ENCODE results near the gene TM4SF4.

Gene TM4SF4

DNA sequence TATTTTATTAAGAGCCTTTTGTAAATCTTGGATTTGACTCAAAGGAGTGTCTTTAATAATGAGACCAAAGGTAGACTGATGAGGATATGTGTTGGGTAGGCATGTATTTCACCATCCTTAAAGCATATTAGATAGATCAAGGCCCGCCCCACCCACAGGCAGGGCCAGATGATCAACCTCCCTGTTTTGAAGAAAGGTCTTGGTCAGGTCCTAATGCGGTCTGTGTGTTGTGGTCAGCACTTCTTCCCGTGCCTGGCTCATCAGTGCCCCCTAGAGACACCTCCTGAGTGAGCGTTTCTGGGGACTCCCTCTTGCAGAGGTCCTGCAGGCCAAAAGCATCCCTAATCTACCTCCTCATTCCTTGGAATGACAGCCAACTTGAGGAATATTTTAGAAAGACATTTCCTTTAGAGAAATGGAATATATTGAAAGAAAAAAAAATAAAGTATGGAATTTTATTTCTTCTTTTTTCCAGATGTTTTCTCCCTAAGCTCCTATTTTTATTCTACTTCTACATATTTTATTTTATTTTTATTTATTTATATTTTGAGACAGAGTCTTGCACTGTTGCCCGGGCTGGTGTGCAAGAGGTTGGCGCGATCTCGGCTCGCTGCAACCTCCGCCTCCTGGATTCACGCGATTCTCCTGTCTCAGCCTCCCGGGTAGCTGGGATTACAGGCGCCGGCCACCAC is 6.0 kb downstream of the TM4SF4 start:
- Histone ChIP-seq H3K36me3 (ENCODE audit: control insufficient read depth in 1 of 2, insufficient read depth in 2 of 2, low read length in 2 of 2) (no peaks in the 10 kb centered on the region), H3K27ac (ENCODE audit: low read depth, low read length) (no peak overlapping the region), H3K9ac (ENCODE audit: low read depth in 1 of 2, low read length in 2 of 2) (peak overlapping the region in 1 of 2 donors; percentile 33), H3K4me1 (ENCODE audit: control insufficient read depth in 1 of 2, insufficient read depth in 2 of 2, low read length in 2 of 2) (peaks cover 3 to 8% of the 10 kb centered on the region in 2 donors), H3K4me3 (ENCODE audit: low read depth in 1 of 2, low read length in 2 of 2) (peak overlapping the region in 1 of 2 donors; percentile 2), H3K27me3 (ENCODE audit: control insufficient read depth in 1 of 2, insufficient read depth in 2 of 2, low read length in 2 of 2) (no peaks in the 10 kb centered on the region), H3K9me3 (ENCODE audit: control insufficient read depth in 1 of 2, low read length in 2 of 2) (no peaks in the 10 kb centered on the region)

DNA sequence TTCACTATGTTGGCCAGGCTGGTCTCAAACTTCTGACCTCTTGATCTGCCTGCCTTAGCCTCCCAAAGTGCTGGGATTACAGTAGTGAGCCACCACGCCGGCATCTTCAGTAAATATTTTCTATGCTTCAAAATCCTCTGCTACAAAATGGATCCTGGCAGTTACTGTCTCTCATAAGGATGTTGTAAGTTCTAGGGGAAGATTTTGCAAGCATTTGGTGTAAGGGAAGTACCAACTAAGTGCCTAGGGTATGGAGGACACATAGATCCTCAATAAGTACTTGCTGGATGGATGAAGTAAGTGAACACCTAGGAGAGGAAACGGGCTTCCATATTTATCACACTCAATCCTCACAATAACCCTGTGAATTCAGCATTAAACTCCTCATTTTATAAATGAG is 6.6 kb downstream of the TM4SF4 start:
- H3K36me3 ChIP-seq (ENCODE audit: control insufficient read depth in 1 of 2, insufficient read depth in 2 of 2, low read length in 2 of 2): no peaks in the 10 kb centered on the region
- H3K27ac ChIP-seq (ENCODE audit: low read depth, low read length): no peak overlapping the region
- peaks cover 3 to 8% of the 10 kb centered on the region in 2 donors for H3K4me1 ChIP-seq (ENCODE audit: control insufficient read depth in 1 of 2, insufficient read depth in 2 of 2, low read length in 2 of 2)
- H3K9me3 ChIP-seq (ENCODE audit: control insufficient read depth in 1 of 2, low read length in 2 of 2): no peaks in the 10 kb centered on the region
- no peaks in the 10 kb centered on the region for H3K27me3 ChIP-seq (ENCODE audit: control insufficient read depth in 1 of 2, insufficient read depth in 2 of 2, low read length in 2 of 2)
- H3K4me3 ChIP-seq (ENCODE audit: low read depth in 1 of 2, low read length in 2 of 2): no peak overlapping the region
- H3K9ac ChIP-seq (ENCODE audit: low read depth in 1 of 2, low read length in 2 of 2): no peak overlapping the region

DNA sequence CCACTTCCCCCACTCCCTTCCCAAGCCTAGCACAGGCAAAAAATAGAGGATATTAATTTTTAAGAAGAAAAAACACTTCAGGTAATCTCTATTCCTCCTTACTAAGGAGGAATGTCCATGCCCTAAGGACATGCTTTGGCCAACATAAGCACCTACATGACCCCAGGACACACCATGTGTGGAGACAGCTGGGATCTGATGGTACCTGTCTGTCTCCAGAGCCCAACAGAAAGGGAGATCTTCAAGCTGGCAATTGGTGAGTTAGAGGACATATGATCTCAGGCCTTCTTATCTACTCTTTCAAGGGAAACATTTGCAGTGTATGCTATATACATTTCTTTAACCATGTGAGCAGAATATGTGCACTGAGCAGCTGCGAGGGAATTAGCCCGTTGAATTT is 7.0 kb downstream of the TM4SF4 start:
- no peaks in the 10 kb centered on the region for H3K27me3 ChIP-seq (ENCODE audit: control insufficient read depth in 1 of 2, insufficient read depth in 2 of 2, low read length in 2 of 2)
- no peak overlapping the region for H3K9ac ChIP-seq (ENCODE audit: low read depth in 1 of 2, low read length in 2 of 2)
- no peaks in the 10 kb centered on the region for H3K36me3 ChIP-seq (ENCODE audit: control insufficient read depth in 1 of 2, insufficient read depth in 2 of 2, low read length in 2 of 2)
- peaks cover 3 to 8% of the 10 kb centered on the region in 2 donors for H3K4me1 ChIP-seq (ENCODE audit: control insufficient read depth in 1 of 2, insufficient read depth in 2 of 2, low read length in 2 of 2)
- no peak overlapping the region for H3K4me3 ChIP-seq (ENCODE audit: low read depth in 1 of 2, low read length in 2 of 2)
- no peaks in the 10 kb centered on the region for H3K9me3 ChIP-seq (ENCODE audit: control insufficient read depth in 1 of 2, low read length in 2 of 2)
- H3K27ac ChIP-seq (ENCODE audit: low read depth, low read length): no peak overlapping the region

DNA sequence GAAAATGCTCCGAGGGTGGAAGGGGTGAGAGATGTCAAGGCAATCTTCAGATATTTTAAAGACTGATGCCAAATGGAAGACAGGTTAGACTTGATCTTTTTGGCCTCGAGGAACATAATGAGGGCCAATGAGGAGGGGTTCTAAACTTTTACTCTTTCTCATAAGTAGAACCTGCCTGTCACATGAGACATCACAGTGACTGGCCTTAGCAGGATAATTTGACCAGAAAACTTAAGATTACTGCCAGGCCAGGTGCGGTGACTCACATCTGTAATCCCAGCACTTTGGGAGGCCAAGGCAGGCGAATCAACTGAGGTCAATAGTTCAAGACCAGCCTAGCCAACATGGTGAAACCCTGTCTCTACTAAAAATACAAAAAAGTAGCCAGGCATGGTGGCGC is 12.2 kb downstream of the TM4SF4 start:
- Histone ChIP-seq H3K27ac (ENCODE audit: low read depth, low read length) (no peak overlapping the region), H3K9me3 (ENCODE audit: control insufficient read depth in 1 of 2, low read length in 2 of 2) (no peaks in the 10 kb centered on the region), H3K4me1 (ENCODE audit: control insufficient read depth in 1 of 2, insufficient read depth in 2 of 2, low read length in 2 of 2) (no peaks in the 10 kb centered on the region), H3K27me3 (ENCODE audit: control insufficient read depth in 1 of 2, insufficient read depth in 2 of 2, low read length in 2 of 2) (no peaks in the 10 kb centered on the region), H3K9ac (ENCODE audit: low read depth in 1 of 2, low read length in 2 of 2) (no peak overlapping the region), H3K36me3 (ENCODE audit: control insufficient read depth in 1 of 2, insufficient read depth in 2 of 2, low read length in 2 of 2) (peaks cover 0 to 16% of the 10 kb centered on the region in 2 donors), H3K4me3 (ENCODE audit: low read depth in 1 of 2, low read length in 2 of 2) (no peak overlapping the region)

DNA sequence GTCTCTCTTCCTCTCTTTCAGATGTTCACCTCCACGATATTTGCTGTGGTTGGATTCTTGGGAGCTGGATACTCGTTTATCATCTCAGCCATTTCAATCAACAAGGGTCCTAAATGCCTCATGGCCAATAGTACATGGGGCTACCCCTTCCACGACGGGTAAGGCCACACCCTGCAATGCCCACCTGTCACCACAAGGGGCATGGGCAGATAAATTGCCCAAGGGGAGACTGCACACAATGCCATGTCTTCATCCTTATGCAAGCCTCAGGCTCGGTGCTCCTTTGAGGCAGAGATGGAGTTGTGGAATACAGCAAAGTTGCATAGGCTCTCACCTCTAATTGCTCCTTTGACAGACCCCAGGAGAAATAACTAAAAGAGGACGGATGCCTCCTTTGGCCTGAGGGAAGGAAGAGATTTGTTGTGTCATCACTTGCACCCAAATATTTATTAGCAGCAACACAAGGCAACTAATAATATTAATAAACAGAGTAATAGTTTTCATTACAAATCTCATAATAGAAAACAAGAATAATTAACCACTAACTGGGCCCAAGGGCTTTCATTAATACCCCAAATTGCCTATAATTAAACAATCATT is 13.2 kb downstream of the TM4SF4 start:
- H3K4me3 ChIP-seq (ENCODE audit: low read depth in 1 of 2, low read length in 2 of 2): no peak overlapping the region
- H3K4me1 ChIP-seq (ENCODE audit: control insufficient read depth in 1 of 2, insufficient read depth in 2 of 2, low read length in 2 of 2): no peaks in the 10 kb centered on the region
- no peaks in the 10 kb centered on the region for H3K27me3 ChIP-seq (ENCODE audit: control insufficient read depth in 1 of 2, insufficient read depth in 2 of 2, low read length in 2 of 2)
- no peaks in the 10 kb centered on the region for H3K9me3 ChIP-seq (ENCODE audit: control insufficient read depth in 1 of 2, low read length in 2 of 2)
- H3K27ac ChIP-seq (ENCODE audit: low read depth, low read length): no peak overlapping the region
- no peak overlapping the region for H3K9ac ChIP-seq (ENCODE audit: low read depth in 1 of 2, low read length in 2 of 2)
- peaks cover 0 to 17% of the 10 kb centered on the region in 2 donors for H3K36me3 ChIP-seq (ENCODE audit: control insufficient read depth in 1 of 2, insufficient read depth in 2 of 2, low read length in 2 of 2)

DNA sequence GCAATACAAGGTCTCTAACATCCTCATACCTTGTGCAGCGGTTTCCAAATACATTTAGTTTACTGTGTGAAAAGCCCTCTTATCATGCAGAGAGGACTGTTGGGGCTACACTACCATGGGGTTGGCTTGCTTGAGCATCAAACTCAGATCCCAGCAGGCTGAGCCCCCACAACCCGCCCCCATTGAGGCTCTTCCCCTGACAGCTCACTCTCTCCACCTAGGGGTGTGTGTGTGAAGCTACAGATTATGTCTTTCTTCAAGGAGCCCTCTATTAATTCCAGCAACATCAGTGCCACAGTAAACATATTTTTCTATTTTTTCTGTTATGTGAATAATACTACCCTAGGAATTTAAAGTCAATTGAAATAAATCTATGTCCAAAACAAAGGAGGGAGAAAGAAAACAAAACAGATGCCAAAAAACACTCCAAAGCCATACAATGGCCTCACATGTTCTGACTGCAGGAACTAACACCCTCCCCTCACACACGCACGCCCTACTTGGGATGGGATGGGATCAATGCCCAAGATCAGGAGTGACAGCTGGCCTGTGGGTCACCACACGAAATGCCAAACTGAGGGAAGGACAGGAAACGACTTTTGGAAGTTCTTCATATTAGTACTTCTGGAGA is 14.7 kb downstream of the TM4SF4 start:
- H3K4me3 ChIP-seq (ENCODE audit: low read depth in 1 of 2, low read length in 2 of 2): no peak overlapping the region
- peaks cover 0 to 17% of the 10 kb centered on the region in 2 donors for H3K36me3 ChIP-seq (ENCODE audit: control insufficient read depth in 1 of 2, insufficient read depth in 2 of 2, low read length in 2 of 2)
- H3K4me1 ChIP-seq (ENCODE audit: control insufficient read depth in 1 of 2, insufficient read depth in 2 of 2, low read length in 2 of 2): no peaks in the 10 kb centered on the region
- H3K9me3 ChIP-seq (ENCODE audit: control insufficient read depth in 1 of 2, low read length in 2 of 2): no peaks in the 10 kb centered on the region
- H3K27me3 ChIP-seq (ENCODE audit: control insufficient read depth in 1 of 2, insufficient read depth in 2 of 2, low read length in 2 of 2): no peaks in the 10 kb centered on the region
- no peak overlapping the region for H3K27ac ChIP-seq (ENCODE audit: low read depth, low read length)
- no peak overlapping the region for H3K9ac ChIP-seq (ENCODE audit: low read depth in 1 of 2, low read length in 2 of 2)

DNA sequence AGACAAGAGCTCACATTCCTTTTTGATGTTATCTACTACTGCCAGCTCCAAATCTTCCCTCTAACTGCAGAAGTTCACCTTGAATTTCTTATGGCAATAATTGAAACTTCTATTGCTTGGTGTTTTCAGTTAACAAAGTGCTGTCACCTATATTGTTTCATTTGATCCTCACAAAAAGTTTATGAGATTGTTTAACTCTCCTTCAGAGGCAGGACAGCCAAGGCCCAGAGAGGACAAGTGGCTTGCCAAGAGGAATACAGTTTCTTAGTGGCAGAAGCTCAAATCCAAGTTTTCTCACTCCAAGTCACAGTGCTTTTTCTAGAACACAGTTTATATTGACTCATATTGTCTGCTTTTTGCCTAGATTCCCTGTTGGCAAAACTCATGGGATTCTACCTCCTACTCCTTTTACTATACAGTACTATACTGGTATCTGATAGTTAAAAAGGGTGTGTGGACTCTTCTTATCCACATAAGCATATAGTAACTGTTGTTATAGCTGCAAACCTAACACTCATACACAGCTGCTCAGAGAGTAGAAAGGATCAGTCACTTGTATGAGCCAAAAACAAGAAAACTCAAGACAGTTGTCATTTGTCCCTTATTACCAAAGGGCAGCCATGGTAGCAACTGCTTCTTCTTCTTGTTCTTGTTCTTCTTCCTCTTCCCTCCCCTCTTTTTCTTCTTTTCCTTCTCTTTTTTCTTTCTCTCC is 15.9 kb downstream of the TM4SF4 start:
- Histone ChIP-seq H3K4me1 (ENCODE audit: control insufficient read depth in 1 of 2, insufficient read depth in 2 of 2, low read length in 2 of 2) (no peaks in the 10 kb centered on the region), H3K9me3 (ENCODE audit: control insufficient read depth in 1 of 2, low read length in 2 of 2) (no peaks in the 10 kb centered on the region), H3K27ac (ENCODE audit: low read depth, low read length) (no peak overlapping the region), H3K9ac (ENCODE audit: low read depth in 1 of 2, low read length in 2 of 2) (no peak overlapping the region), H3K36me3 (ENCODE audit: control insufficient read depth in 1 of 2, insufficient read depth in 2 of 2, low read length in 2 of 2) (peaks cover 0 to 27% of the 10 kb centered on the region in 2 donors), H3K4me3 (ENCODE audit: low read depth in 1 of 2, low read length in 2 of 2) (no peak overlapping the region), H3K27me3 (ENCODE audit: control insufficient read depth in 1 of 2, insufficient read depth in 2 of 2, low read length in 2 of 2) (no peaks in the 10 kb centered on the region)

DNA sequence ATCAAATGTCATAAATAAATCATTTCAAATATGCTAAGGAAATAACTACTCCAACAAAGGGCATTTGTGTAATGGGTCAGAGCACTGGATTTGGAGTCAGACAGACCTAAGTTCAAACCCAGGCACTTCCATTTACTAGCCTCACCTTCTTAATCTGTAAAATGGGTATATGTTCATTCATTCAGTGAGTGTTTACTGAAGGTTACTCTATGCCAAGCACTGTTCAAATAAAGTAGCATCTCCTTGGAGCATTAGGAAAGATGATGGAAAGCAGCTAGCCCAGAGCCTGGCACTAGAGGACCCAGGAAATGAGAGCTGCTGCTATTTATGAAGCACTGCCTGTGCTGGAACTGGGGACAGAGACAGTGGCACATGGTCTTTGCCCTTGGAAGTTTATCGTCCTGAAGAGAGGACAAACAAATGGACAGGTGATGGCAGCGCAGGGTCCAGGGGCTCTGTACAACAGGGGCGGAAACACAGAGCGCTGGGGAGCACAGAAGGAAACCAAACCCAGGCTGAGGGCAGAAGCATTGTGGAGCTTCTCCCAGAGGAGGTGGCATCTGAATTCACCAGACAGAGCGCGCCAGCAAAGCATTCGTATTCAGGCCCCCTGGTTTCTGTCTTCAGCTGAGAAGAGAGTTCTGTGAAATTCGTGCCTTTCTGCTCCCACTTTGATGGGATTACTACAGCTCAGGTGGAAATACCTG is 19.0 kb downstream of the TM4SF4 start:
- H3K4me1 ChIP-seq (ENCODE audit: control insufficient read depth in 1 of 2, insufficient read depth in 2 of 2, low read length in 2 of 2): no peaks in the 10 kb centered on the region
- peaks cover 0 to 23% of the 10 kb centered on the region in 2 donors for H3K36me3 ChIP-seq (ENCODE audit: control insufficient read depth in 1 of 2, insufficient read depth in 2 of 2, low read length in 2 of 2)
- no peak overlapping the region for H3K27ac ChIP-seq (ENCODE audit: low read depth, low read length)
- H3K27me3 ChIP-seq (ENCODE audit: control insufficient read depth in 1 of 2, insufficient read depth in 2 of 2, low read length in 2 of 2): no peaks in the 10 kb centered on the region
- no peaks in the 10 kb centered on the region for H3K9me3 ChIP-seq (ENCODE audit: control insufficient read depth in 1 of 2, low read length in 2 of 2)
- no peak overlapping the region for H3K9ac ChIP-seq (ENCODE audit: low read depth in 1 of 2, low read length in 2 of 2)
- H3K4me3 ChIP-seq (ENCODE audit: low read depth in 1 of 2, low read length in 2 of 2): no peak overlapping the region

DNA sequence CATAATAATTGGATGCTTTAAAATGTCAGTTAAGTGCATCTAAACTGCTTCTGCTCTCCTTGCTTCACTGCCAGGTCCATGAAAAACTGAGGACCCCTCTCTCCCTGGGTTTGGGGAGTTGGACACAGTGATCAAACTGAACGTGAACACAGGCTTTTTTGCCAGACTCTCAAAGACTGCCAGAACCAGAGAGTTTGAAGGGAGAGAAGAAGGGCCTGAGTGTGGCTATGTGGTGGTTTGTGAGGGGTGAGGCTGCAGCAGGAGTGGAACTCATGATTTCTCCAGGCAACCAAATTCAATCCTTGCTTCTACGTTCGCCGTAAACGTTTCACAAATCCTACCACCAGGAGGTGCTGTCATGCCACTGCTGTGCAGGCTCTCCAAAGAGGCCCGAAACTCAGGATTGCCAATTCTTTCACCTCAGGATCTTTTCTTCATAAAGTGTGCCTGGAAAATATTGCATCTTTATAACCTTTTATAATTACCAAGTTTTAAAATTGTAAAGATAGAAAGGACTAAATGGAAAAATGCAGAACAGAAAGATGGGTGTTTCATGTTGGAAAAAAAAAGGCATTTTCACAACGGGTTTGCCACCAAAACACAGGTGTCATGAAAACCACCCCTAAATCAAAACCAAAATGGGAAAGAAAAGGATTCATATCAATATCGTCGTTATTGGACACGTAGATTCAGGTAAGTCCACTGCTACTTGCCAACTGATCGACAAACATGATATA is 19.7 kb downstream of the TM4SF4 start:
- no peaks in the 10 kb centered on the region for H3K9me3 ChIP-seq (ENCODE audit: control insufficient read depth in 1 of 2, low read length in 2 of 2)
- H3K9ac ChIP-seq (ENCODE audit: low read depth in 1 of 2, low read length in 2 of 2): no peak overlapping the region
- no peaks in the 10 kb centered on the region for H3K4me1 ChIP-seq (ENCODE audit: control insufficient read depth in 1 of 2, insufficient read depth in 2 of 2, low read length in 2 of 2)
- H3K36me3 ChIP-seq (ENCODE audit: control insufficient read depth in 1 of 2, insufficient read depth in 2 of 2, low read length in 2 of 2): peaks cover 0 to 25% of the 10 kb centered on the region in 2 donors
- no peak overlapping the region for H3K4me3 ChIP-seq (ENCODE audit: low read depth in 1 of 2, low read length in 2 of 2)
- H3K27ac ChIP-seq (ENCODE audit: low read depth, low read length): no peak overlapping the region
- H3K27me3 ChIP-seq (ENCODE audit: control insufficient read depth in 1 of 2, insufficient read depth in 2 of 2, low read length in 2 of 2): no peaks in the 10 kb centered on the region
